Neural progenitor cell (in vitro differentiated cells): Measurements from ENCODE around the gene FUT2. TPM values are rescaled to one million over a fixed set of nuclear protein-coding genes. Genes with fewer than 3 reads are reported as not detected.
A peak's percentile ranks its signal among the peaks of the same experiment; 100 is the strongest.

Source experiments
- DNase-seq: peaks from one replicate; pipeline ENCODE4 v3.0.0-alpha.2; 2016; ENCODE audit warnings: low spot score
- H2AFZ ChIP-seq: fragments of 200-600 bp; sonication (generic); replicated peaks from 2 replicates; pipeline ENCODE4 v1.6.1; 2016; ENCODE audit warnings: antibody characterized with exemption
- H3F3A ChIP-seq: fragments of 200-600 bp; sonication (generic); 2 replicates; pipeline ENCODE4 v1.6.1; 2016; ENCODE audit warnings: antibody characterized with exemption, low read depth
- H3K27ac ChIP-seq: fragments of 200-600 bp; sonication (generic); 2 replicates; pipeline ENCODE4 v1.5.1; 2016; ENCODE audit warnings: mild to moderate bottlenecking
- H3K27me3 ChIP-seq: fragments of 200-600 bp; sonication (generic); 2 replicates; pipeline ENCODE4 v1.6.1; 2016; ENCODE audit warnings: mild to moderate bottlenecking, moderate library complexity
- H3K36me3 ChIP-seq: fragments of 200-600 bp; sonication (generic); 2 replicates; pipeline ENCODE4 v1.5.1; 2016
- H3K4me1 ChIP-seq: fragments of 200-600 bp; sonication (generic); 2 replicates; pipeline ENCODE4 v1.6.1; 2016; ENCODE audit warnings: mixed run types
- H3K4me2 ChIP-seq: fragments of 200-600 bp; sonication (generic); 2 replicates; pipeline ENCODE4 v1.6.1; 2016
- H3K4me3 ChIP-seq: fragments of 200-600 bp; sonication (generic); 2 replicates; pipeline ENCODE4 v1.5.1; 2016
- H3K79me2 ChIP-seq: fragments of 200-600 bp; sonication (generic); 2 replicates; pipeline ENCODE4 v1.6.1; 2016; ENCODE audit warnings: low read depth
- H3K9ac ChIP-seq: fragments of 200-600 bp; sonication (generic); 2 replicates; pipeline ENCODE4 v1.6.1; 2016
- H3K9me3 ChIP-seq: fragments of 200-600 bp; sonication (generic); 2 replicates; pipeline ENCODE4 v1.5.1; 2016; ENCODE audit warnings: low read depth
- H4K20me1 ChIP-seq: fragments of 200-600 bp; sonication (generic); 2 replicates; pipeline ENCODE4 v1.6.1; 2016; ENCODE audit warnings: low read depth
- H3K27ac Mint-ChIP-seq: 3 replicates; pipeline ENCODE4 v1.8.0; 2021; ENCODE audit warnings: mixed read lengths
- H3K27me3 Mint-ChIP-seq: 2 replicates; pipeline ENCODE4 v1.8.0; 2022; ENCODE audit warnings: low read depth, mild to moderate bottlenecking, inconsistent platforms, moderate library complexity, mixed read lengths; ENCODE audit not compliant: insufficient read depth
- H3K36me3 Mint-ChIP-seq: 3 replicates; pipeline ENCODE4 v1.8.0; 2021; ENCODE audit warnings: mixed read lengths
- H3K4me1 Mint-ChIP-seq: 3 replicates; pipeline ENCODE4 v1.8.0; 2021; ENCODE audit warnings: mixed read lengths
- H3K4me3 Mint-ChIP-seq: 3 replicates; pipeline ENCODE4 v1.8.0; 2021; ENCODE audit warnings: mild to moderate bottlenecking, moderate library complexity, mixed read lengths
- H3K9me3 Mint-ChIP-seq: 3 replicates; pipeline ENCODE4 v1.8.0; 2020; ENCODE audit warnings: mixed read lengths
- CTCF ChIP-seq: fragments of 200-600 bp; sonication (generic); IDR thresholded peaks from 2 replicates; pipeline ENCODE4 v1.5.1; 2017; ENCODE audit warnings: antibody characterized with exemption, mild to moderate bottlenecking
- EZH2 ChIP-seq: fragments of 200-600 bp; sonication (generic); IDR thresholded peaks from 2 replicates; pipeline ENCODE4 v1.6.1; 2017; ENCODE audit warnings: antibody characterized with exemption, mild to moderate bottlenecking, moderate library complexity
- EZH2phosphoT487 ChIP-seq: fragments of 200-600 bp; sonication (generic); IDR thresholded peaks from 2 replicates; pipeline ENCODE4 v1.6.1; 2017; ENCODE audit warnings: antibody characterized with exemption
- total RNA-seq: library from RNA; depleted of rRNA; stranded (reverse); fragments of >200 nt; gene quantifications from 2 replicates; pipeline ENCODE4 v1.2.3, GENCODE V29; 2015; ENCODE audit warnings: low replicate concordance

Gene FUT2
- total RNA-seq, 1 donor from 2014 or later = 0.09 TPM

- no peak overlapping the region for H3K4me2 ChIP-seq
- H3K4me1 ChIP-seq = peaks cover 5% of the 10 kb centered on the region
- Mint-ChIP-seq H3K36me3 (no peaks in the 10 kb centered on the region), H3K27me3 (peaks cover 2% of the 10 kb centered on the region), H3K9me3 (no peaks in the 10 kb centered on the region), H3K4me3 (no peak overlapping the region), H3K27ac (peak overlapping the region; percentile 11), H3K4me1 (peaks cover 23% of the 10 kb centered on the region)
- H3K27ac ChIP-seq = no peak overlapping the region
- no peaks in the 10 kb centered on the region for H4K20me1 ChIP-seq
- H3K4me3 ChIP-seq = no peak overlapping the region
- no peaks in the 10 kb centered on the region for H3K36me3 ChIP-seq
- H3F3A ChIP-seq = peaks cover 15% of the 10 kb centered on the region
- H3K9me3 ChIP-seq = no peaks in the 10 kb centered on the region
- H3K79me2 ChIP-seq = peaks cover 15% of the 10 kb centered on the region
- TF ChIP-seq CTCF (no peak), EZH2 (no peak)
- H2AFZ ChIP-seq = no peak overlapping the region
- no peak for DNase-seq
- no peak overlapping the region for H3K9ac ChIP-seq
- H3K27me3 ChIP-seq = no peaks in the 10 kb centered on the region
Observed at GRCh38 chr19:48648134-48648533, 47.6 kb upstream of the FUT2 start.

GRCh38 chr19:48650974-48651682 lies 44.6 kb upstream of the FUT2 start:
- no peak overlapping the region for H3K4me3 Mint-ChIP-seq
- no peak overlapping the region for H3K27ac ChIP-seq
- no peak for TF ChIP-seq EZH2
- TF ChIP-seq CTCF = no peak
- TF ChIP-seq EZH2phosphoT487 = no peak
- H3K36me3 Mint-ChIP-seq = no peaks in the 10 kb centered on the region
- H3K27me3 ChIP-seq = no peaks in the 10 kb centered on the region
- no peaks in the 10 kb centered on the region for H3K4me1 ChIP-seq
- no peak overlapping the region for H3K27ac Mint-ChIP-seq
- no peaks in the 10 kb centered on the region for H3K9me3 ChIP-seq
- no peak overlapping the region for H3K9ac ChIP-seq
- peaks cover 4% of the 10 kb centered on the region for H3K27me3 Mint-ChIP-seq
- no peaks in the 10 kb centered on the region for H4K20me1 ChIP-seq
- H3K4me2 ChIP-seq = no peak overlapping the region
- no peak overlapping the region for H3K4me3 ChIP-seq
- DNase-seq = no peak
- H3K4me1 Mint-ChIP-seq = peaks cover 15% of the 10 kb centered on the region
- peaks cover 4% of the 10 kb centered on the region for H3F3A ChIP-seq
- H3K79me2 ChIP-seq = no peaks in the 10 kb centered on the region
- no peaks in the 10 kb centered on the region for H3K9me3 Mint-ChIP-seq
- H2AFZ ChIP-seq = no peak overlapping the region
- no peaks in the 10 kb centered on the region for H3K36me3 ChIP-seq

- Mint-ChIP-seq H3K9me3 (no peaks in the 10 kb centered on the region), H3K27ac (no peak overlapping the region), H3K4me3 (no peak overlapping the region), H3K27me3 (peaks cover 4% of the 10 kb centered on the region), H3K36me3 (no peaks in the 10 kb centered on the region), H3K4me1 (peaks cover 16% of the 10 kb centered on the region)
- no peaks in the 10 kb centered on the region for H3K27me3 ChIP-seq
- no peak overlapping the region for H3K4me2 ChIP-seq
- H3K4me1 ChIP-seq = peaks cover under 1% of the 10 kb centered on the region
- H3F3A ChIP-seq = peaks cover 6% of the 10 kb centered on the region
- TF ChIP-seq CTCF = no peak
- no peak for TF ChIP-seq EZH2phosphoT487
- TF ChIP-seq EZH2 = no peak
- H3K9me3 ChIP-seq = no peaks in the 10 kb centered on the region
- H3K9ac ChIP-seq = no peak overlapping the region
- H3K79me2 ChIP-seq = no peaks in the 10 kb centered on the region
- no peak overlapping the region for H3K4me3 ChIP-seq
- H3K36me3 ChIP-seq = no peaks in the 10 kb centered on the region
- H3K27ac ChIP-seq = no peak overlapping the region
- no peak for DNase-seq
- no peak overlapping the region for H2AFZ ChIP-seq
- H4K20me1 ChIP-seq = no peaks in the 10 kb centered on the region
Observed at GRCh38 chr19:48651683-48652048, 44.1 kb upstream of the FUT2 start.
